Suppressor macrophage (primary cell): ENCODE results near the gene SLC22A1.
"Not testable (repeated sequence)": the region's sequence is repeated elsewhere in the genome, so short reads cannot be mapped to it uniquely, and the experiment has no call there.

Experiments used
- DNase-seq, 4 experiments: peaks; one replicate each; pipeline ENCODE4 v3.0.0-alpha.2; 2020 to 2022

Gene SLC22A1

GRCh38 chr6:160124007-160124406 is 2.4 kb downstream of the SLC22A1 start:
- peak in 1 of 4 experiments; percentile 1 for DNase-seq

DNA sequence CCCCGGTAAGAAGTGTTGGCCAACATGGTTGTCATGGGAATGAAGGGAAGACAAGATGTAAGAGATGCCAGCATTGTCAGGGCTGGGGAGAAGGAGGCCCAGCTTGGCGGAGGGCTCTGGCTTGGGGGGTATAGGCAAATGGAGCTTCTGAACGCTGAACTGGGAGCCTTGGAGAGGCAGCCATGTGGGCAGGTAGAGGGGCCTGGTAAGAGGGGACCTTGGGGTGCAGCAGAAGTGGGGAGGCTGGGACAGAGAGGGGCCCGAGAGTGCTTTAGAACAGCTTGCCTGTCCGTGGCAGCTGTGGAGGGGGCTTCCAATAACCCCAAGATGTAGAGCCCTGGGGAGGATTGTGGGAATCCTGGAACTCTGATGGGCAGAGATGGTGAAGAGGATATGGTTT is 3.0 kb downstream of the SLC22A1 start:
- peak in 1 of 4 experiments; percentile 1 for DNase-seq

DNA sequence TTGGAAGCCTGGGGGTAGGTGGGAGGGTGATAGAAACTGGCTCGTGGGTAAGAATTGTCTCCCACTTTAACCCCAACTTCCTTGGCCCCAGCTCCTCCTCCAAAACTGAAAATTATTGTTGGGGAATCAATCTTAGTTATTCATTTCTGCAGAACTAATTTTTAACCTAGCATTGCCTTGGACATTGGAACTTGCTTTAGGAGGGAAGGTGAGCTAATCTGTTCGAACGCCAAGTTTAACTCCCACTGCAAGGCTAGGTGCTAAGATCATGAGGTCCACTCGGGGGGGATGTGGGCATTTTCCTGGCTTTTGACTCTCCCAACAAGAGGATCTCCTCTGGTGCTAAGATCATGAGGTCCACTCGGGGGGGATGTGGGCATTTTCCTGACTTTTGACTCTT is 3.5 kb downstream of the SLC22A1 start:
- DNase-seq = not testable (repeated sequence)

DNA sequence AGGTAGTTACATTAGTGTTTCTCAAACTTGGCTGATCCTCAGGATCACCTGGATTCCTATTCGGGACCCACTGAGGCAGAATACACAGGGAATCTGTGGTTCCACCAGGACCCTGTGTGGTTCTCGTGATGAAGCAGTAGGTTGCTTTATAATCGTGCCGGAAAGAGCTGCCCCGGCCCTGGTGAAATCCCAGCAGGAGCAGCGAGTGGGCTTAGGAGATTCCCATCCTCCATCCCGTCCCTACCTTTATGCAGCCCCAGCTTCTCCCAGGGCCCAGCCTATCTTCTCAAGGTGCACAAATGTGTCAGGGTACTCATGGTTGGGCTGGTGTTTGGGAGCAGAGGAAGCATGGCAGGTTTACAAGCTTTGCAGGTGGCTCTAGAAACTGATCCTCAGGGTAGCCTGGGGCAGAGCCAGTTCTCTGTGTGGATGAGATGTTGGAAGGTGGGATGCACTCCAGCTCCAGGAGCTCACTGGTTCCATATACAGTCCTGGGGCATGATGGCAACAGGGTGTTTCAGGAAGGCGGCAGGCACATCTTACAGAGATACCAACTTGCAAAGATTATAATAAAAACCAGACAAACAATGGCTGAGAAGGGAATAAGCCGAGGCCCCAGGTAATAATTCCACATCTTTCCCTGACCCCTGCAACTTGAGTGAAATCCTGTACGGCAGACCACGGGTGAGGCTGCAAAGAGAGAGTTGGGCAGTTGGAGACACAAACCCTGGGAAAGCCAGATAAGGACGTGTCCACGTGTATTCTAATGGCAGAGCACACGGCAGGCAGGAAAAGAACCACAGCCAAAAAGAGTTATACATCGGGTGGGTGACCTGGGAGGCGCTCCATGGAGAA is 5.9 kb downstream of the SLC22A1 start:
- DNase-seq = no peak

DNA sequence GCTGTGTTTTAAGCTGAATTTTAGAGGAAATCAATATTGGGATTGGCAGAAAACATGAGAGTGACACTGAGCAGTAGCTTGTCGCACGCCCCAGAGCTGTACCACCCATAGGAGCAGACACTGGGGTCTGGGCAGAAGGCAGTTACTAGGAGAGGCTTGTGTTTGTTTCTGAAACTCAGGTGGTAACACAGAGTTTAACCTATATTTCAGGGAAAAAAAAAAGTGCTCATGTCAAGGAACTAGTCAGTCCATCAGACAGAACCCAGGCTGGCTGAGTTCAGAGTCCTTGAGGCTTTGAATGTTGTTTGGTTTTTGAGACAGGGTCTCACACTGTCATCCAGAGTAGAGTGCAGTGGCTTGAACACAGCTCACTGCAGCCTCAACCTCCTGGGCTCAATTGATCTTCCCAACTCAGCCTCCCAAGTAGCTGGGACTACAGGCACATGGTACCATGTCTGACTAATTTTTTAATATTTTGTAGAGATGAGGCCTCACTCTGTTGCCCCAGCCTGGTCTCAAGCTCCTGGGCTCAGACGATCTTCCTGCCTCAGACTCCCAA is 6.6 kb downstream of the SLC22A1 start:
- no peak for DNase-seq

DNA sequence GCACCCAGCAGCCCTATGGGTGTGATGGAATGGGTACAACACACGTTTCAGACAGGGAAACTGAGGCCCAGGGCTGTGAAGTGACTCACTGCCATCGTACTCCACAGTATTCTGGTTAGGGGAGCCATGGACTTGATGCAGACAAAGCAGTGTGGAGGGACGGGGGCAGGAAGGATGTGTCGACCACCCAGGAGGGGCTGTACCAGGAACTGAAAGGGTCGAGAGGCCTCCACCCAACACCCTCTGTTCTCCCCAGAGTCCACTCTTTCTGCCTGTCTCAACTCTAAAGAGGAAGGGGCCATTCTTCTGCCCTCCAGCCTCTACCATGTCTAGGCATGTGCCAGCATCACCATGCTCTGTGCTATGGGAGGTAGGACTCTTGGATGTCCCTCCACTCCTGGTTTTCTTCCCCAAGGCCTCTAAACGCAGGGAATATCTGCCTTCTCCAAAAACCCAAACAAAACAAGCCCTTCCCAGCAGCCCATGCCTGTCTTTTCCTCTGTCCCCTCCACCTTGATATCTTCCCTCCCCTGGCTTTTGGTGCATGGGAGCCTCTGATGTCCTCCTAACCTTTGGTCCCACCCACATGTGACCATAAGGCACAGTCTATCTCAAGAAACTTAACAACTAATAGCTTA is 7.4 kb downstream of the SLC22A1 start:
- no peak for DNase-seq

- no peak for DNase-seq
Observed at GRCh38 chr6:160129881-160130615, 8.4 kb downstream of the SLC22A1 start.

DNA sequence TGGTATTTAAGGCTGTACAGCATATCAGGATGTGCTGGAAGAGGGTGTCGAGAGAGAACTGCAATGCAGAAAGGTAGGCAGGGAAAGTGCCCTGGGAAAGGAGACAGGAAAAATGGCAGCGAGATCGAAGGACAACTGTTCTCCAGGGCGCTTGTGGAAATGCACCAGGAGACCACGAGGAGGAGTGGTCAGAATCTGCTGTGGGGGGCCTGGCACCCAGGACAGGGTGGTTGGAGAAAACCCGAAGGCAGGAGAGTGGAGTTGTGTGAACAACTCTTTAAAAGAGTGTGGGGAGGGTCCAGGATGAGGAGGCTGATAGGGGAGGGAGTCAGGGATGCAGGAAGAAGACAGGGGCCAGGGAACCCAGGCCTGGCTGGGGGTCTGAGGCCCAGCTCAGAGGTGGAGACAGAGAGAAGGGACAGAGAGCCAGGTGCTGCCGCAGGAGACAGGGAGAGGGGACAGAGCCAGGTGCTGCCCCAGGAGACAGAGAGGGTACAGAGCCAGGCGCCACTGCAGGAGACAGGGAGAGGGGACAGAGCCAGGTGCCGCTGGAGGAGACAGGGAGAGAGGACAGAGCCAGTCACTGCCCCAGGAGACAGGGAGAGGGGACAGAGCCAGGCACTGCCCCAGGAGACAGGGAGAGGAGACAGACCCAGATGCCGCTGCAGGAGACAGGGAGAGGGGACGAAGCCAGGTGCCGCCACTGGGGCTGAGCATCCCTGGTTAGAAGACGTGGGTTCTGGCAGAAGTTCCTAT is 9.3 kb downstream of the SLC22A1 start:
- no peak for DNase-seq

- no peak for DNase-seq
Observed at GRCh38 chr6:160131636-160132296, 10.2 kb downstream of the SLC22A1 start.

GRCh38 chr6:160132297-160132637 is 10.7 kb downstream of the SLC22A1 start:
- DNase-seq = no peak

DNA sequence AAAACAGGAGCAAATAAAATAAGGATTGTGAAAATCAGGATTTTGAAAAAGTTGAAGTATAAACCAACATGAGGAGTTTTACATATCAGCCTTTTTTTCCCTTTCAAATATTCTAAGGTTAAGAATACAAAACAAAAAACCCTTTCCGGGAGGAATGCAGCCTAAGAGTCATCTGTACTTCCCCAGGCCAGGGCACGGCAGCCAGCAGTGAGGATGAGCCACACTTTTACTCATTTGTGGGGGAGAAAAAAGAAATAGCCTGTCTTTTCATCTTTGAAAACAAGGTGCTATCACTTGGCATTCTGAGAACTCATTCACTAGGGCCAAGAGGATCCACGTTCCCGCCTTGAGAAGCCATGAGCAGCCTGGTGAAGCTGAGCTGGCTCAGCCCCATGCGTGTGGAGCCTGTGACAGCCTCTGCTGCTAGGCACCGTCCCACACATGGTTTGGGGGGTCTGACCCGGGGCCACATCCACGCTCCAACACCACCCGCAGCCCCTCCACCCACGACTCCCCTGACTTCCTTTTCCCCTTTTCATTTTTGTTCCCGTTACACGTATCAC is 11.2 kb downstream of the SLC22A1 start:
- DNase-seq = no peak

DNA sequence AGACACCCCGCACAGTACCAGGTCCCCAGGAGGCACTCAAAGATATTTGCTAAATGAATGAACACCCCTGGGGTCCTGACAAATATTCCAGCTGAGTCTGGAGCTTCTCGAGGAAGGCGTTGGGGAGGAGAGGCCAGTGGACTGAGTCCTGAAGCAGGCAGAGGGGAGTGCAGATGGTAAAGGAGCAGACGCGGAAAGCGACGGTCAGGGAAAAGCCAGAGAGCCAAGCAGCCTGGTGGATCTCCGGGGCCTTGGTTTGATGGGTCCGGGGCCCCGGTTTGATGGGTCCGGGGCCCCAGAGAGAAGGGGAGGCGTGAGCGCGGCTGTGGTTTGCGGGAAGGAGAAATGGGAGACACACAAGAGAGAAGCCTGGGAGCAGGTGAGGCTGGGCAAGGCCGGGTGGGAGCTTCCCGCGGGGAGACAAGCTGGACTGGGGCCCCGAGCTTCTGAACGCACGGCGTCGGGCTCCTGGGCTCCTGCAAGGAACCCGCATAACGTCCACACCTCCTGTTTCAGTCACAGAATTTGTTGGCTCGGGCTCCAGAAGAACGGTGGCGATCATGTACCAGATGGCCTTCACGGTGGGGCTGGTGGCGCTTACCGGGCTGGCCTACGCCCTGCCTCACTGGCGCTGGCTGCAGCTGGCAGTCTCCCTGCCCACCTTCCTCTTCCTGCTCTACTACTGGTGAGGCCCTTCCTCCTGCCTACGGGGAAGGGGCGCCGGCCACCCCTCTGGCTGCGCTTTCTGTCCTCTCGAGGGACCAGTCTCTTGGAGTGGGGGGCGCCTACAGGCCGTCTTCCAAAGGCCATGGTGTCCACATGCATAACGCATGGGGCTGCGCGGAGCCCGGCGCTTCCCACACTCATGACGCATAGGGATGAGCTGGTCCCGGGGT is 12.1 kb downstream of the SLC22A1 start:
- DNase-seq = no peak

- not testable (repeated sequence) for DNase-seq
Observed at GRCh38 chr6:160134337-160134751, 12.7 kb downstream of the SLC22A1 start.

DNA sequence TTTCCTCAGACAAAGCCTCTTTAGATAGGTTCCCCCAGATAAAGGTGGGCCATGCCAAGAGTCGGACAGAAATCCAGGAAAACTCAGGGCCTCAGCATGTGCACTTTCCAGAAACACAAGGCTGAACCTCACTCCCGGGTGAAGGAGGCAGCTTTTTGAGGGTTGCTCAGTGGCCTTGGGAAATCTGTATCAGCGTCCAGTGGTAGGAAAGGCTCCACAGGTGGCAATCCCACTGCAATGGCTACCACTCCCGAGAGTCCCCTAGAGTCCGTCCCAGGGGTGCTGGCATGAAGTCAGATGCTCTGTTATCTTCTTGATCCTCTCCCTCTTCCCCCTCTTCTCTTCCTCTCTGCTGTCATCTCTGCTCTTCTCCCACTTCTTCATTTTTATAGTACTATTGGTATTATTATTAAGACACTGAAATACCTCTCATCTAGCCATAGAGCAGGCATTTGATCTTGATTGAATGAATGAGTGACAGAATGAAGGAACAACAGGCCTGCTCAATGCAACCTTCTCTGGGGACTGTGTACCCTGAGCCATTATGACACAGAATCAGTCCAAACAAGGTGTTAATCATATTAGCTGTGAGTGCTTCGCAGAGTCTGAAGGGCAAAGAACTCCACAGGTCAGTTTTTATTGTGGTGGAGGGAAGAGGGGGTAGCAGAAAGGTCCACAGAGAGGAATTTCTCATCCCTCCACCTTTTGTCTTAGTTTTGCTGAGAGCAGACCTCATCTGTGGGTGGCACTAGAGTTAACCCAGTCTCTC is 13.3 kb downstream of the SLC22A1 start:
- DNase-seq = no peak

DNA sequence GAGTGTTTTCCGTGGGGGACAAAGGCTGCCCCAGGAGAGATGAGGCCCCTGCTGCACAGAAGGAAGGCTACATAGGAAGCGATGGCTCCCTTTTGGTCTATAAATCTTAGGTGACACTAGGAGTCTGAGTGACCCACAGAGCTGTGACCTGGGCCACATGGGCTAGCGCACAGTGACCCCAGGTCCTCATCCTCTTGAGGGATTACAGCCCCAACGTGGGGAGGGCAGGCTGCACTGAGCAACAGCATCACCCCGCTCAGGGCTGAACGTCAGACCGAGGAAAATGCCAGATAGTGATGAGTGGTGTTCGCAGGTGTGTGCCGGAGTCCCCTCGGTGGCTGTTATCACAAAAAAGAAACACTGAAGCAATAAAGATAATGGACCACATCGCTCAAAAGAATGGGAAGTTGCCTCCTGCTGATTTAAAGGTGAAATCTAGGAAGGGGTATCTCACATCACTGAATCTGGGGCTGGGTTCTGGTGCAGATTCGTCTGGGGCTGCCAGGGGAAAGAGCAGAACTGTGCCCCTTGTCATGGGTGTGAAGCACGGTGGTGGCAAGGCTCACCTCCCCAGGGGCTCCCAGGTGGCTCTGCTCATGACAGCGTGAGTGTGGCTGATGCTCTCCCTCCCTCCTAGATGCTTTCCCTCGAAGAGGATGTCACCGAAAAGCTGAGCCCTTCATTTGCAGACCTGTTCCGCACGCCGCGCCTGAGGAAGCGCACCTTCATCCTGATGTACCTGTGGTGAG is 14.5 kb downstream of the SLC22A1 start:
- no peak for DNase-seq

GRCh38 chr6:160137130-160137988 is 15.7 kb downstream of the SLC22A1 start:
- DNase-seq = no peak

- peak; percentile 41 to 53 (median 48) for DNase-seq
Observed at GRCh38 chr6:160137989-160138835, 16.6 kb downstream of the SLC22A1 start.
